NOMO-1 treated with DMSO at 0.1 percent for 48 hours (cell line): ENCODE results near the gene TOX2.
A peak's percentile ranks its signal among the peaks of the same experiment; 100 is the strongest.

Experiments used
- DNase-seq: peaks from one replicate; lab custom pipeline; 2025; ENCODE audit not compliant: unreplicated experiment; lab: John Stamatoyannopoulos, UW

Gene TOX2

DNA sequence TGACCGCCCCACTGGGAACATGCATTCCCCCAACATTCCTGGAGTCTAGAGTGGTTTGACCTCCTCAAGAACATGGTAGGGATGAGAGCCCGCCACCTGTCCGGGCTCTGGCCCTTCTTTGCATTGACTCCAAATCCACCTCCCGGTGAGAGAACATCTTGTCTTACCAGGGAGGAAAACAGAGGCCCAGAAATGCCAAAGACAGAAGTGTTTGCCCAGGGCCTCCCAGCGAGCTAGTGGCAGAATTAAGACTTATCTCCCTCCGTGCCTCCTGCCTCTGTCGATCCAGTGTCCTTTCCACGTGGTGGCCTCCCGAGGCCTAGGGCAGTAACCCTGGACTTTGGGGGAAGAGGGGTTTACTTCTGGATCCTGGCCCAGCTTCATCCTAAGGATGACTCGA lies 137.5 kb downstream of the TOX2 start:
- no peak for DNase-seq

DNA sequence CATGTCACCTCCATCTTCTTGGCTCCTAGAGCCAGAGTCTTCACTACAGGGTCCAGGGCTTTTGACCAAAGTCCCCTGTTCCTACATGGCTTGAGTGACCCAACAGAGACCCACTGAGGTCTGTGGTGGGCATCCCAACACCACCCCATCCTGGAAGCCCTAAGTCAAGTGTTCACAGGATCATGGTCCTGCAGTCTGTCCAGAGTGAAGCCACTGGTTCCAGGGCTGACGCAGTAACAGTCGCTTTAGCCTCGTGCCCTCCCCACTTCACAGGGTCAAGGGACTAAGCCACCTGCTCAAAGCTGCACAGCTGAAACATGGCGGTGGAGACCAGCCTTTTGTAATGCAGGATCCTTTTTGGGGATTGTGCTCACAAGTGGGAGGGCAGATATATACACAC lies 138.4 kb downstream of the TOX2 start:
- no peak for DNase-seq

DNA sequence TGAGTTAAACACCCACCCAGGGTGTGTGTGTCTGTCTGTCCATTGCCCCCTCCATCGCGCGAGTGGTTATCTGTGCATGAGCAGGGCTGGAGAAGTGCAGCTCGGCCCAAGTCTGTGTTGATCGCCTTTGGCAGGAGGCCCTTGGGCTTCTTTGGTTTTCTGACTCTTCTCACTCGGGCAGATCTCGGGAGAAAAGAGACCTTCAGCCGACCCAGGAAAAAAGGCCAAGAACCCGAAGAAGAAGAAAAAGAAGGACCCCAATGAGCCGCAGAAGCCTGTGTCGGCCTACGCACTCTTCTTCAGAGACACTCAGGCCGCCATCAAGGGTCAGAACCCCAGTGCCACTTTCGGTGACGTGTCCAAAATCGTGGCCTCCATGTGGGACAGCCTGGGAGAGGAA lies 139.5 kb downstream of the TOX2 start:
- no peak for DNase-seq

GRCh38 chr20:44054849-44055248 lies 140.2 kb downstream of the TOX2 start:
- DNase-seq, result no peak

GRCh38 chr20:44056010-44056698 lies 141.5 kb downstream of the TOX2 start:
- DNase-seq, result peak; percentile 30

GRCh38 chr20:44057698-44058675 lies 143.3 kb downstream of the TOX2 start:
- DNase-seq, result no peak

- no peak for DNase-seq
Observed at GRCh38 chr20:44064501-44065400, 150.1 kb downstream of the TOX2 start.

DNA sequence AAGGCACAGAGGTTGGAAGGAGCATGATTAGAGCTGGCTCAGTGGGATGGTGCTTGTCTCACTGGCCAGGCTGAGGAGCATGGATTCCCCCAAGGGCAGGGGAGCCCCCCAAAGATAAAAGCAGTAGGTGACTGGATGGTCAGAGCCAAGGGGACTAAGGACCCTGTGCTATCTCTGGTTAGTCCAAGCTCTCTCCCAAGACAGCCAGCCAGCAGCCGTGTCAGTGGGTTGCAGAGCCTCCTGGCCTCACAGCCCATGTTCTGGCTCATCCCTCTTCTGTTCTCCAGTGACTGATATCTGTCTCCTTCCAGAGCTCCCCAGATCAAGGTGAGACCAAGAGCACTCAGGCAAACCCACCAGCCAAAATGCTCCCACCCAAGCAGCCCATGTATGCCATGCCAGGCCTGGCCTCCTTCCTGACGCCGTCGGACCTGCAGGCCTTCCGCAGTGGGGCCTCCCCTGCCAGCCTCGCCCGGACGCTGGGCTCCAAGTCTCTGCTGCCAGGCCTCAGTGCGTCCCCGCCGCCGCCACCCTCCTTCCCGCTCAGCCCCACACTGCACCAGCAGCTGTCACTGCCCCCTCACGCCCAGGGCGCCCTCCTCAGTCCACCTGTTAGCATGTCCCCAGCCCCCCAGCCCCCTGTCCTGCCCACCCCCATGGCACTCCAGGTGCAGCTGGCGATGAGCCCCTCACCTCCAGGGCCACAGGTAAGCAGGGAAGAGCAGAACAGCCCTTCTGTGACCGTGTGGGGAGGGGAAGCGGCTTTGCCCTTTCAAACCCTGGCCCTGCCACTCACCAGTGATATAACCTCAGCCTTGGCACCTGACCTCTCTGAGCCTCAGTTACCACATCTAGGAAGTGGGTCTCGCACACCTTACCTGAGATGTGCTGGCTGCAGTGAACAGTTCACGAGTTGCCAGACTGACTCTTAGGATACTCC lies 151.0 kb downstream of the TOX2 start:
- no peak for DNase-seq

GRCh38 chr20:44066645-44067606 lies 152.3 kb downstream of the TOX2 start:
- DNase-seq, result no peak

DNA sequence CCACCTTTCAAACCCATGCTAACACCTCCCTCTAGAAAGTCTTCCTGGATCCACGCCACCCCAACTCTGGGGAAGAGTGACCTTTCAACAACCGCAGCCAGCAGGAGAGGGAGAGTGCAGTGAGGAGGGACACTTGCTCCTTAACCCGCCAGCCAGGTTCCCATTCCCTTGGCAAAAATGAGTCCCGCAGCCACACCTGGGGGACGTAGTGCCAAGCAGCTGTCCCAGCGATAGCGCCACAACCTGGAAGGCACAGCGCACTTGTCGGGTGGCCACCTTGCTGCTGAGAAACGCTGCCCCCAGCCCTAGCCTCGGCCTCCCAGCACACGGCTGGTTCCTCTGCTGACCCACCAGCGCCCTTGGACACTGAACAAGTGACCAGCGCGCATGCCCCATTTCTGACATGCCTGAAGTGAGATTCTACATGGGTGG lies 153.0 kb downstream of the TOX2 start:
- no peak for DNase-seq

DNA sequence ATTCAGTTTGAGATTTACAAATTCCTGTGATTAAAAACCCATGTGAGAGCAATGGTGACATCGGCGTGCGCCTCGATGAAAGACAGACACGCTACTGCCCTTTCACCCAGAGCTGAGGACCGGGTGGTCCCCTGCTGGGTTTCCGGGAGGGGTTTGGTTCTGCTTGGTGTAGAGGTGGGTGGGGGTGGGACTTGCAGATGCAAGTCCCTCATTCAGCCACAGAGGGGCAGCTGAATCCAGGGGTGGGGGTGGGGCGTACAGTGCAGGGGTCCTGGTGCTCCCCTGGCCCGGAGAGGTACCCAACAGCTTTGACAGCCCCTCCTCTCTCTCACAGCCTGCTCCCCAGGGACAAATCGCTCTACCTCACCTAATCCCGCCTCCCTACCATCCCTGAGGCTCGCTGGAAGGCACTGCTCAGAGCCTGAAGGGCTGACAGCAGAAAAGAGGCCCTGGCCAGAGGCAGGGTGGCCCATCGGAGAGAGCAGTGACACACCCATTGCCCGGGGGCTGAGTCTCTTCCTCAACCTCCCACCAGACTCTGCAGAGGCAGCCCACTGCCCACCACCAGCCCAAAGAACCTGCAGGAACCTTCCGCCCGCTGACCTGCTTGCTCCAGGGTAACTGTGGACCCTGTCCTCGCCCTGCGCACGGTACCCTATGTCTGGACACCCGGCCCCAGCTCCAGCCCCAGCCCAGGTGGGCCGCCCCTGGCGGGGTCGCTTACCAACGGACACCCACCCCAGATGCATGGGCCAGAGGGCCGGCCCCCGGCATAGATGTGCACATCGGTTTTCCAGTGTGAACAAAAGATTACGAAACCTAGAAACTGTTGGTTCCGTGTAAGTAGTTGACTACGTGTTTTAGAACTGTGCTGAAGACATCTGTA lies 153.9 kb downstream of the TOX2 start:
- DNase-seq, result peak; percentile 58

GRCh38 chr20:44069203-44070011 lies 154.8 kb downstream of the TOX2 start:
- DNase-seq, result peak; percentile 53

- peak; percentile 33 for DNase-seq
Observed at GRCh38 chr20:44070139-44070900, 155.7 kb downstream of the TOX2 start.

- no peak for DNase-seq
Observed at GRCh38 chr20:44071057-44071456, 156.4 kb downstream of the TOX2 start.

DNA sequence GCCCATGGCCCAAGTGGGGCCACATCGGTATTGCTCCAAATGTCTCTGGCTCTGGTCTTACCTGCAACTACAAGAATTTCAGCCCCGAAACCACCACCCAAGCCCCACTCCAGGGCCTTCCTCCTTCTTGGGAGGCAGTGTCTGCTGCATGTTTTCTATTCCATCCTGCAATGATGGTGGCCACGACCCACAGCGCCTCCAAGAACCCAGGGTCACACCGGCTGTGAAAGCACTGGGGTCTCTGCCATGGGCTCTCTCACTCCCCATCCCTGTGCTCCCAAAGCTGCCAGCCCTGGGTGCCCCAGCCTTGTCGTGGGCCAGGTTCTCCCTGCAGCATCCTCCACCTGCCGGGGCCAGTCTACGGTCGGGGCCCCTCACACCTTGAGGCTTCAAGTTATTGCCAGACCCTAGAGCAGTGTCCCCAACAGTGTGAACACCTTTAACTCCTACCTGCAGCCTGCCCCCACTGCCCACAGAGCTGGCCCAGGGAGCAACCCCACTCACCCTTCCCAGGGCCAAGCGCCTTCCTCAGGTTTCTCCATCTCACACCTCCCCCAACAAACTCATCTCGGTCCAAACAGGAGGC lies 157.0 kb downstream of the TOX2 start:
- no peak for DNase-seq

- DNase-seq, result no peak
Observed at GRCh38 chr20:44072384-44072783, 157.7 kb downstream of the TOX2 start.
